ENCODE data around the gene MMP21. TPM values are rescaled to one million over a fixed set of nuclear protein-coding genes. Genes with fewer than 3 reads are reported as not detected.

MMP21 gene
- total RNA-seq, 2 donors from 2014 or later = not detected

GRCh38 chr10:125762692-125763648, 12.7 kb downstream of the MMP21 start:
- no peak for ATAC-seq (replicated peaks)
- H3K9me3 Mint-ChIP-seq = no peaks in the 10 kb centered on the region
- no peaks in the 10 kb centered on the region for H3K4me1 Mint-ChIP-seq
- no peak overlapping the region for H3K4me3 Mint-ChIP-seq
- H3K27ac Mint-ChIP-seq = no peak overlapping the region
- H3K27me3 Mint-ChIP-seq = no peaks in the 10 kb centered on the region
- peaks cover 91% of the 10 kb centered on the region for H3K36me3 Mint-ChIP-seq (ENCODE audit: low read depth)

- peaks cover 91% of the 10 kb centered on the region for H3K36me3 Mint-ChIP-seq (ENCODE audit: low read depth)
- no peaks in the 10 kb centered on the region for H3K9me3 Mint-ChIP-seq
Observed at GRCh38 chr10:125761961-125762360, 13.7 kb downstream of the MMP21 start.

GRCh38 chr10:125757742-125758141, 17.9 kb downstream of the MMP21 start:
- H3K9me3 Mint-ChIP-seq = no peaks in the 10 kb centered on the region
- H3K4me1 Mint-ChIP-seq = no peaks in the 10 kb centered on the region
- H3K27me3 Mint-ChIP-seq = no peaks in the 10 kb centered on the region
- H3K36me3 Mint-ChIP-seq (ENCODE audit: low read depth) = peaks cover 93% of the 10 kb centered on the region
- no peak overlapping the region for H3K27ac Mint-ChIP-seq
- H3K4me3 Mint-ChIP-seq = no peak overlapping the region
- no peak for ATAC-seq (replicated peaks)

More at GRCh38 chr10:125761961-125762360, 13.7 kb downstream of the MMP21 start:
- no peak overlapping the region for H3K27ac Mint-ChIP-seq
- ATAC-seq (replicated peaks) = no peak
- no peaks in the 10 kb centered on the region for H3K27me3 Mint-ChIP-seq
- H3K4me3 Mint-ChIP-seq = no peak overlapping the region
- H3K4me1 Mint-ChIP-seq = no peaks in the 10 kb centered on the region

- ATAC-seq (replicated peaks) = no peak
- H3K4me3 Mint-ChIP-seq = no peak overlapping the region
- H3K27ac Mint-ChIP-seq = peak overlapping the region; percentile 23
- peaks cover 93% of the 10 kb centered on the region for H3K36me3 Mint-ChIP-seq (ENCODE audit: low read depth)
- H3K9me3 Mint-ChIP-seq = no peaks in the 10 kb centered on the region
- no peaks in the 10 kb centered on the region for H3K4me1 Mint-ChIP-seq
- H3K27me3 Mint-ChIP-seq = no peaks in the 10 kb centered on the region
Observed at GRCh38 chr10:125756853-125757487, 18.7 kb downstream of the MMP21 start.

- no peaks in the 10 kb centered on the region for H3K27me3 Mint-ChIP-seq
Observed at GRCh38 chr10:125756196-125756595, 19.4 kb downstream of the MMP21 start.

GRCh38 chr10:125747417-125747816, 28.2 kb downstream of the MMP21 start:
- Mint-ChIP-seq H3K4me1 (no peaks in the 10 kb centered on the region), H3K27me3 (no peaks in the 10 kb centered on the region), H3K4me3 (no peak overlapping the region), H3K27ac (no peak overlapping the region), H3K9me3 (no peaks in the 10 kb centered on the region), H3K36me3 (ENCODE audit: low read depth) (peaks cover 100% of the 10 kb centered on the region)
- no peak for ATAC-seq (replicated peaks)

More at GRCh38 chr10:125756196-125756595, 19.4 kb downstream of the MMP21 start:
- Mint-ChIP-seq H3K9me3 (no peaks in the 10 kb centered on the region), H3K36me3 (ENCODE audit: low read depth) (peaks cover 93% of the 10 kb centered on the region), H3K27ac (no peak overlapping the region), H3K4me3 (no peak overlapping the region), H3K4me1 (no peaks in the 10 kb centered on the region)
- no peak for ATAC-seq (replicated peaks)

GRCh38 chr10:125744909-125745308, 30.7 kb downstream of the MMP21 start:
- Mint-ChIP-seq H3K27ac (no peak overlapping the region), H3K9me3 (no peaks in the 10 kb centered on the region), H3K4me3 (no peak overlapping the region), H3K36me3 (ENCODE audit: low read depth) (peaks cover 100% of the 10 kb centered on the region), H3K27me3 (no peaks in the 10 kb centered on the region), H3K4me1 (no peaks in the 10 kb centered on the region)
- no peak for ATAC-seq (replicated peaks)

- no peaks in the 10 kb centered on the region for H3K9me3 Mint-ChIP-seq
- no peak for ATAC-seq (replicated peaks)
- H3K4me3 Mint-ChIP-seq = no peak overlapping the region
- peaks cover 100% of the 10 kb centered on the region for H3K36me3 Mint-ChIP-seq (ENCODE audit: low read depth)
- H3K27me3 Mint-ChIP-seq = no peaks in the 10 kb centered on the region
- H3K27ac Mint-ChIP-seq = no peak overlapping the region
- H3K4me1 Mint-ChIP-seq = no peaks in the 10 kb centered on the region
Observed at GRCh38 chr10:125742465-125742864, 33.2 kb downstream of the MMP21 start.

GRCh38 chr10:125739994-125740679, 35.5 kb downstream of the MMP21 start:
- Mint-ChIP-seq H3K27ac (no peak overlapping the region), H3K36me3 (ENCODE audit: low read depth) (peaks cover 100% of the 10 kb centered on the region), H3K9me3 (no peaks in the 10 kb centered on the region), H3K4me1 (no peaks in the 10 kb centered on the region), H3K27me3 (no peaks in the 10 kb centered on the region), H3K4me3 (no peak overlapping the region)
- ATAC-seq (replicated peaks) = no peak

- ATAC-seq (replicated peaks) = no peak
- H3K27ac Mint-ChIP-seq = no peak overlapping the region
- peaks cover 100% of the 10 kb centered on the region for H3K36me3 Mint-ChIP-seq (ENCODE audit: low read depth)
- H3K27me3 Mint-ChIP-seq = no peaks in the 10 kb centered on the region
- no peak overlapping the region for H3K4me3 Mint-ChIP-seq
- H3K4me1 Mint-ChIP-seq = no peaks in the 10 kb centered on the region
- no peaks in the 10 kb centered on the region for H3K9me3 Mint-ChIP-seq
Observed at GRCh38 chr10:125738206-125738605, 37.4 kb downstream of the MMP21 start.

GRCh38 chr10:125734823-125735222, 40.8 kb downstream of the MMP21 start:
- Mint-ChIP-seq H3K27ac (no peak overlapping the region), H3K4me1 (peaks cover 6% of the 10 kb centered on the region), H3K27me3 (no peaks in the 10 kb centered on the region), H3K4me3 (no peak overlapping the region), H3K36me3 (ENCODE audit: low read depth) (peaks cover 100% of the 10 kb centered on the region), H3K9me3 (no peaks in the 10 kb centered on the region)
- no peak for ATAC-seq (replicated peaks)

GRCh38 chr10:125734148-125734547, 41.5 kb downstream of the MMP21 start:
- peaks cover 100% of the 10 kb centered on the region for H3K36me3 Mint-ChIP-seq (ENCODE audit: low read depth)
- no peaks in the 10 kb centered on the region for H3K27me3 Mint-ChIP-seq
- H3K27ac Mint-ChIP-seq = no peak overlapping the region
- peaks cover 6% of the 10 kb centered on the region for H3K4me1 Mint-ChIP-seq
- H3K9me3 Mint-ChIP-seq = no peaks in the 10 kb centered on the region
- ATAC-seq (replicated peaks) = no peak
- no peak overlapping the region for H3K4me3 Mint-ChIP-seq

GRCh38 chr10:125727436-125727835, 48.2 kb downstream of the MMP21 start:
- H3K27me3 Mint-ChIP-seq = no peaks in the 10 kb centered on the region
- no peaks in the 10 kb centered on the region for H3K9me3 Mint-ChIP-seq
- peaks cover 98% of the 10 kb centered on the region for H3K36me3 Mint-ChIP-seq (ENCODE audit: low read depth)
- H3K4me3 Mint-ChIP-seq = no peak overlapping the region
- no peak for ATAC-seq (replicated peaks)
- H3K4me1 Mint-ChIP-seq = peaks cover 10% of the 10 kb centered on the region
- no peak overlapping the region for H3K27ac Mint-ChIP-seq

- Mint-ChIP-seq H3K4me1 (peaks cover 5% of the 10 kb centered on the region), H3K27me3 (no peaks in the 10 kb centered on the region), H3K36me3 (ENCODE audit: low read depth) (peaks cover 98% of the 10 kb centered on the region), H3K9me3 (no peaks in the 10 kb centered on the region), H3K4me3 (no peak overlapping the region), H3K27ac (no peak overlapping the region)
- no peak for ATAC-seq (replicated peaks)
Observed at GRCh38 chr10:125726914-125727313, 48.7 kb downstream of the MMP21 start.
